AG04449 (cell line): ENCODE data around the gene AIFM3.
"Not testable (repeated sequence)": the region's sequence is repeated elsewhere in the genome, so short reads cannot be mapped to it uniquely, and the experiment has no call there.

ENCODE experiments used
- CTCF ChIA-PET: fragments of 350-600 bp; formaldehyde crosslinking; extraction: SDS; loops from one replicate; lab custom pipeline; 2021; ENCODE audit warnings: antibody characterized with exemption; lab: Yijun Ruan, JAX
- POLR2A ChIA-PET: fragments of 400-600, 350-600 bp; formaldehyde crosslinking; extraction: SDS; loops from one replicate; lab custom pipeline; 2020; ENCODE audit warnings: antibody characterized with exemption, inconsistent platforms; lab: Yijun Ruan, JAX
- DNase-seq: peaks from one replicate; pipeline ENCODE4 v3.0.0-alpha.2; 2010; ENCODE audit warnings: low read depth, low spot score
- H3K4me3 ChIP-seq: 2 replicates; pipeline ENCODE4 v1.5.1; 2011; ENCODE audit warnings: low read depth, mild to moderate bottlenecking, control low read depth, low read length
- TF ChIP-seq, protein P1 (sequence below): IDR thresholded peaks from one replicate; pipeline ENCODE4 v1.5.1; 2011; ENCODE audit warnings: mild to moderate bottlenecking, moderate library complexity, low read length, control low read depth, inconsistent platforms; ENCODE audit not compliant: insufficient read depth; ENCODE audit errors: missing control alignments

AIFM3 gene

DNA sequence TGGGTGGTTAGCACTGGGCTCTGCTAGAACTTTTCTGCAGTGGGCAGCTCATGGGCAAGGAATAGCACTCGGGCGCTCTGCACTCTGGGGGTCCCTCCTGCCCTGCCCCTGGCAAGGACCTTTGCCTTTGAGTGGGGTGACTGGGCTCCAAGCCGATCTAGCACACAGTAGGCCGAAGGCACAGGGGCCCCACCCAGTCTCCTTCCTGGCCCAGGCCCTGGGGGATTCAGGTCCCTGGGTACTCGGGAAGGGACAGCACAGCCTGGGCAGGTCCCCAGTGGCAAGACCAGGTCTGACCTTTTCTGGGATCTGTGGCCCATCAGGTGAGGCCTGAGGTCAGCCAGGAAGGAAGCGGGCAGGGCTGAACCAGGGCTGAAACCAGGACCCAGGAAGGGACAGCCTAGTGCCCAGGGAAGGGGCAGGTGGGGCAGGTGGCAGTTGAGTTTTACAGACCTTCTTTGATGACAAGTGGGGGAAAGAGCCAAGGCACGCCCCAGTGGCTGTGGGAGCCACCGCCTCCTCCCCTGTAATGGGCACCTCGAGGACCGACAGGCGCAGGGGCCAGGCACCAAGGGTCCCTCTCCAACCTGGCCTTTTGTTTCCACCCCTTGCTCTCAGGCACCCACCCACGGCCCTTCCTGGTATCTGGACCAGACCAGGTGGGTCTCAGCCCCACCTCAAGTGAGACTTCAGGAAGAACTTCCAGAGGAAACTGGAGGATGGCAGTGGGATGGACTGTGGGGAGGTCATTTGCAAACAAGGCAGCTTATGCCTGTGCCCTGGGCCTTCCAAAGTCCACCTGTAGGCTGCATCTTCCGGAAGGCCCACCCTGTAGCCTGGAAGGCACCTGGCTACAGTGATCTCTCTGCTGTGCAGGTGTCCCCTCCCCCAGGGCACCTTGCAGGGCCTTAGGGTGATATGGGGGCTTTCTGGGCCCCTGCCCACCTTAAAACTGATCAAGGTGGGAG, 883 bp upstream of the AIFM3 start:
- POLR2A ChIA-PET: no interaction called here
- CTCF ChIA-PET: interaction anchor here (1.9 to 2.6 kb wide), 2 partner anchors 16 kb away, joined by 6 to 16 read pairs; partner anchors contain the start of gene LZTR1
- no peak overlapping the region for H3K4me3 ChIP-seq

DNA sequence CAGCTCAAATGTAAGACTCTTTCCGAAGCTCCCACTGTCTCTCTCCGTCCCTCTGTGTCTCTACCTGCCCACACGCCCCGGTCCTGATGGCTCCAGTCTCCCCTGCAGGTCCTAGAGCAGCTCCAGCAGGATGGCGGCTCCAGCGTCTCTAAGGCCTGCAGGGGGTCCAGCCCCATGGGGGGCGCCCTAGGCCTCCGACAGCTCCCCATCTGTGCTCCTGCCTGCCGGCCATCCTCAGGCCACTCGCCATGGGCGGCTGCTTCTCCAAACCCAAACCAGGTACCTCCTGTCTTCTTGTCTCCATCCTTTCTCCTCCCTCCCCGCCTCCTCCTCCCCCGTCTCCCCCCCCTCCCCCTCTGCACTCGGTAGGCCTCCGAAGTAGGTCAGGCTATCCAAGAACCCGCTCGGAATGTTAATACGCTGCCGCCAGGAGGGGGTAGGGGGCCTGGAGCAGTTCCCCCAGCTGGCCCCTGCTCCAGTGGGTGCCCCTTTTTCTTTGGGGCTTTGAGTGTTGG, 699 bp downstream of the AIFM3 start:
- ChIA-PET POLR2A (interaction anchor here (1.6 kb wide), 1 partner anchor 14 kb away, joined by 3 read pairs; the partner anchor contains the start of gene LZTR1), CTCF (interaction anchor here (0.9 to 1.9 kb wide), 2 partner anchors 10 to 14 kb away, joined by 4 to 16 read pairs; partner anchors contain the start of gene LZTR1)

More for the DNA sequence above, 883 bp upstream of the AIFM3 start:
- no peak for DNase-seq
- TF ChIP-seq, protein P1, sequence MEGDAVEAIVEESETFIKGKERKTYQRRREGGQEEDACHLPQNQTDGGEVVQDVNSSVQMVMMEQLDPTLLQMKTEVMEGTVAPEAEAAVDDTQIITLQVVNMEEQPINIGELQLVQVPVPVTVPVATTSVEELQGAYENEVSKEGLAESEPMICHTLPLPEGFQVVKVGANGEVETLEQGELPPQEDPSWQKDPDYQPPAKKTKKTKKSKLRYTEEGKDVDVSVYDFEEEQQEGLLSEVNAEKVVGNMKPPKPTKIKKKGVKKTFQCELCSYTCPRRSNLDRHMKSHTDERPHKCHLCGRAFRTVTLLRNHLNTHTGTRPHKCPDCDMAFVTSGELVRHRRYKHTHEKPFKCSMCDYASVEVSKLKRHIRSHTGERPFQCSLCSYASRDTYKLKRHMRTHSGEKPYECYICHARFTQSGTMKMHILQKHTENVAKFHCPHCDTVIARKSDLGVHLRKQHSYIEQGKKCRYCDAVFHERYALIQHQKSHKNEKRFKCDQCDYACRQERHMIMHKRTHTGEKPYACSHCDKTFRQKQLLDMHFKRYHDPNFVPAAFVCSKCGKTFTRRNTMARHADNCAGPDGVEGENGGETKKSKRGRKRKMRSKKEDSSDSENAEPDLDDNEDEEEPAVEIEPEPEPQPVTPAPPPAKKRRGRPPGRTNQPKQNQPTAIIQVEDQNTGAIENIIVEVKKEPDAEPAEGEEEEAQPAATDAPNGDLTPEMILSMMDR: no peak

DNA sequence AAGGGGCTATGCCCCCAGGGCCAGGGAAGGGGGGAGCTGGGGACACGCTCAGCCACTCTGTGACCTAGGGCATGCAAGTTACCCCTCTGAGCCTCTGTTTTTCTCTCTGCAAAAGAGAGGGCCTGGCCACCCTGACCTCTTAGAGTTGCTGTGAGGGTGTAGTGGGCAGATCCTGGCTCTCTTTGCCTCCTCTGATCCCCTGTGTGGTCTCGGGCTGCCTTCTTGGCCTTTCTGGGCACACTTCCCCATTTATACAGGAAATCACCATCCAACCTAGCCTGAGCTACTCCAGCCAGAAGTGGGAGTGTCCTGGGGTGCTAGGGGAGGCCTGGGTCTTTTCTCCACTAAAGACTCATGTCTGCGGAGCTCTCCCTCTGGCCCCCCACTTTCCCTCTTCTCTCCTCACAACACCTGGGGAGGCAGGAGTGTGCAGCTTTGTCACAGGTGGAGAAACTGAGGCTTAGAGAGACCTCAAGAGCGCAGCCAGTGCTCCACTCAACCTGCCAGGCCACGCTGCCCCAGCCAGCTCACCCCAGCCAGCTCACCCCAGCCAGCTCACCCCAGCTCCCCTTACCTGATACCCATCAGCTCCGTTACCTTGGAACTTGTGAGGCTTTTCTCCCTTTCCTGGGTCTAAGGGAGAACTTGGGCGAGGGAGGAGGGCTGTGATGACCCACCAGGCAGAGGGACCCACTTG, 1.4 kb downstream of the AIFM3 start:
- no peak for DNase-seq
- H3K4me3 ChIP-seq: no peak overlapping the region
- TF ChIP-seq, protein P1: no peak
- ChIA-PET POLR2A (interaction anchor here (1.6 kb wide), 1 partner anchor 14 kb away, joined by 3 read pairs; the partner anchor contains the start of gene LZTR1), CTCF (interaction anchor here (0.9 to 1.9 kb wide), 2 partner anchors 11 to 13 kb away, joined by 4 to 16 read pairs; partner anchors contain the start of gene LZTR1)

More for the DNA sequence above, 699 bp downstream of the AIFM3 start:
- no peak overlapping the region for H3K4me3 ChIP-seq
- TF ChIP-seq, protein P1: no peak
- DNase-seq: no peak

- no peak overlapping the region for H3K4me3 ChIP-seq
- TF ChIP-seq, protein P1: no peak
- CTCF ChIA-PET: interaction anchor here (2.2 to 5.8 kb wide), 3 partner anchors 10 to 85 kb away, joined by 5 to 80 read pairs (median 29); partner anchors contain the start of gene LZTR1
- no peak for DNase-seq
- POLR2A ChIA-PET: no interaction called here
Measured at GRCh38 chr22:20970939-20971657, 4.0 kb downstream of the AIFM3 start.

- CTCF ChIA-PET: interaction anchor here (0.7 to 5.8 kb wide), 3 partner anchors 9 to 39 kb away, joined by 3 to 80 read pairs (median 29); partner anchors contain the start of gene LZTR1
- POLR2A ChIA-PET: not testable (repeated sequence)
Measured at GRCh38 chr22:20972014-20972694, 5.1 kb downstream of the AIFM3 start.

More at GRCh38 chr22:20972014-20972694, 5.1 kb downstream of the AIFM3 start:
- DNase-seq, H3K4me3 ChIP-seq: not testable (repeated sequence)
